Astrocyte of the spinal cord (primary cell): Measurements from ENCODE around the gene IKZF3.

ENCODE experiments used
- DNase-seq: peaks from one replicate; pipeline ENCODE4 v3.0.0; 2011; ENCODE audit warnings: low read depth, low spot score
- H3K4me3 ChIP-seq: 2 replicates; pipeline ENCODE4 v1.5.1; 2011; ENCODE audit warnings: low read depth, mild to moderate bottlenecking, low read length, moderate library complexity
- in situ Hi-C: cut with HindIII; loops from 2 replicates; pipeline ENCODE4 v1.10.0; 2017; ENCODE audit warnings: low sequenced_read_pairs
- TF ChIP-seq, protein P1 (sequence below): IDR thresholded peaks from 2 replicates; pipeline ENCODE4 v1.5.1; 2012; ENCODE audit warnings: low read depth, mild to moderate bottlenecking, low read length, inconsistent platforms

The IKZF3 gene

DNA sequence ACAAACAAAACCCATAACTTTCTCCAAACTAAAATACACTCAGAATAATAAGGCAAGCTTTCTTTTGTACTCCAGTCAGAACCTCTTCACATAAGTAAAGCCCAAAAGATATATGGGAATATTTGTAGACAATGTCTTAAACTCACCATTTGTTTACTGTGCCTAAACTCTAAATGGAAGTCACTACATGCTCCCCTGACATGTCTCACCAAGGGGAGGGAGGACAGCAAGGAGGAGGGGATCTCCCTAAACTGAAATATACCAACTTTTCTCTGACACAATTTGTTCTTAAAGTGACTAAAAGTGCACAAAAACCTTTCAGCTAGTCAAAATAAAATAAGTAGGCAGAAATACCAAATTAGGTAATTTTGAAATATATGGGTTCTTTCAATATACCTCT, 87.9 kb downstream of the IKZF3 start:
- H3K4me3 ChIP-seq, result no peak overlapping the region
- TF ChIP-seq, protein P1, sequence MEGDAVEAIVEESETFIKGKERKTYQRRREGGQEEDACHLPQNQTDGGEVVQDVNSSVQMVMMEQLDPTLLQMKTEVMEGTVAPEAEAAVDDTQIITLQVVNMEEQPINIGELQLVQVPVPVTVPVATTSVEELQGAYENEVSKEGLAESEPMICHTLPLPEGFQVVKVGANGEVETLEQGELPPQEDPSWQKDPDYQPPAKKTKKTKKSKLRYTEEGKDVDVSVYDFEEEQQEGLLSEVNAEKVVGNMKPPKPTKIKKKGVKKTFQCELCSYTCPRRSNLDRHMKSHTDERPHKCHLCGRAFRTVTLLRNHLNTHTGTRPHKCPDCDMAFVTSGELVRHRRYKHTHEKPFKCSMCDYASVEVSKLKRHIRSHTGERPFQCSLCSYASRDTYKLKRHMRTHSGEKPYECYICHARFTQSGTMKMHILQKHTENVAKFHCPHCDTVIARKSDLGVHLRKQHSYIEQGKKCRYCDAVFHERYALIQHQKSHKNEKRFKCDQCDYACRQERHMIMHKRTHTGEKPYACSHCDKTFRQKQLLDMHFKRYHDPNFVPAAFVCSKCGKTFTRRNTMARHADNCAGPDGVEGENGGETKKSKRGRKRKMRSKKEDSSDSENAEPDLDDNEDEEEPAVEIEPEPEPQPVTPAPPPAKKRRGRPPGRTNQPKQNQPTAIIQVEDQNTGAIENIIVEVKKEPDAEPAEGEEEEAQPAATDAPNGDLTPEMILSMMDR, result no peak
- in situ Hi-C loops, result no loop called here
- DNase-seq, result no peak

DNA sequence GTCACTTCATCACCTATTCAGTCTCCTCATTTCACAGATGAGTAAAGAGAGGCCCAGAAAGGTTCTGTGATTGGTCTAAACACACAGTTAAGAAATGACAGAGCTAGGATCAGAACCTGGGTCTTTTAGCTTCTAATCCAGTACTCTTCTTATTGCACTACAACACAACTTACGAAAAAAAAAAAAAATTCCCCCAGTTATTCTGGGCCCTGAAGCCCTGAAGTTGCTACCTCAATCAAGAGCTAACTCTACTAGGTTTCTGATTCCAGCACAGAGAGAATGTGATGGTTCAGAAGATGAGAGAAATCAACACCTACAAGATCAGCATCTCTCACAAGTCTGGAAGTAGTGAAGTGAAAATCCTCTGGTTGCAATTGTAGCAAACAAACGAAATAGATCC, 89.1 kb downstream of the IKZF3 start:
- in situ Hi-C loops, result no loop called here
- no peak for DNase-seq
- H3K4me3 ChIP-seq, result no peak overlapping the region
- TF ChIP-seq, protein P1, result no peak

DNA sequence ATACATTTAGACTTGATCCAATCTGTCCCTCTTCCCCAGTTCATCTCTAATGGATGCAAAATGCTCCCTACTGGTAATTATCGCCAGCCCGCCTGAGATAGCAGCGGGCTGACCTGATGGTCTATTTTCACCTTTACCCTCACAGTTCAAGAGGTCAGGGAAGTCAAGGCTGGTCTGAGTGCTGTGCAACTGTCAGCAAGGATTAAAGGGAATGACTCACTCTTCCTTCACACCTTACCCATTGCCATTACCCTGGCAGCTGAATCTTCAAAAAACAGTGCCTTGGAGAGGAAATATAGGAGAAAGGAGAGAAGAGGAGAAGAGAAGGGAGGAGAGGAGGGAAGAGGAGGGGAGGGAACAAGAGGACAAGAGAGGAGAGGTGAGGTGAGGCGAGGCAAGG, 90.1 kb downstream of the IKZF3 start:
- no peak for DNase-seq
- TF ChIP-seq, protein P1, result no peak
- in situ Hi-C loops, result no loop called here
- H3K4me3 ChIP-seq, result no peak overlapping the region

DNA sequence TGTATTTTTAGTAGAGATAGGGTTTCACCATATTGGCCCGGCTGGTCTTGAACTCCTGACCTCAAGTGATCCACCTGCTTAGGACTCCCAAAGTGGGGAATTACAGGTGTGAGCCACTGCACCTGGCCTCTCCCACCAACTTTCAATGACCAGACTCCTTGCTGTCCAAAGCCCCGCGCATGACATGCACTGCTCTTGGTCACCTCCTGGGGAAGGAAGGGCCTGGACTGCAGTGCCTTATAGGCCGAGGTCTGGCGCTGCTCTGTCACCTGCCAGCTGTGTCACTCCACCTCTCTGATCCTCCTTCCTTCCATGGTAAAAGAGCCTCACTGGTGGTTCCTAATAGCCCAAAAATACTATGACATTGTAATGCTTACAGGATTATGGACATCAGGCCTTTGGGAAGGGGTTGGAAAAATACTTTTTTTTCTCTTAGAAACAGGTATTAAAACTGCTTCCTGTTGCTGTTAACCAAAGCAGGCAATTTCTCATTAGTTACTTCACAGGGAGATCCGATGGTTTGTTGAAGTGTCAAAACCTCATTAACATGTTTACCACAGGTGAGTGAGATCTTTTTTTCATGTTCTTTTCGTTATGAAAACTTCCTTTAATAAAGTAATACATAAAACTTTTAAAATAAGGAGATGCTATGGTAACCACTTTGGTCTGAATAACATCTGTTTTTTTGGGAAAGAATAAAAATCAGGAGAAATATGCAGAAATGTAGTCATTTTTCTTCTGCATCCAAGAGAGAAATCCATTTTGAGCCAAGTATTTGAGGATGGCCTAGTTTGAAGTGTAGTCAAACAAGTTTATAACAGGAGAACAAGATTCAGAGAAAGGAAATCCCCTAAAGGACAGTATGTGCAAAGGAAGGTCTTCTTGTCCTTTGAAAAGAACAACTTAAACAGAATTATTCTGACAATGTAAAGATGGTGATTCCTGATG, 90.9 kb downstream of the IKZF3 start:
- TF ChIP-seq, protein P1, result no peak
- no peak overlapping the region for H3K4me3 ChIP-seq
- no peak for DNase-seq
- in situ Hi-C loops, result no loop called here

DNA sequence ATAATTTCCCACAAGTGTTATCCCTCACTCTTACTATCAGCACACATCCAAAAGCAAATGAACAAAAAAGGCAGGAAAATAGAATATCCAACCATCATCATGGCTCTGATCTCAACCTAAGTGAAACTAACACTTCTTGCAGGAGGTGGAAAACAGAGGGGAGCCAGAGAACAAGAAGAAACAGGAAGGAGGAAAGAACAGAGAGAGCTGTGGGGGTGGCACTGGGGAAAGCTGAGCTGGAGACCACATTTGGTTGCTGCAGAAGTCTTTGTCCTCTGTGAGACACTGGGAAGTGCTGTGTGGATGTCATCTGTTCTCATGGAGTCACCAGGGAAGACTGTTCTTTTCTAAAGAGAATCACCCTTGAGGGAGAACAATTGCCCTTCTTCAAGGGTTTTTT, 91.7 kb downstream of the IKZF3 start:
- no peak for DNase-seq
- H3K4me3 ChIP-seq, result no peak overlapping the region
- TF ChIP-seq, protein P1, result no peak
- in situ Hi-C loops, result no loop called here

DNA sequence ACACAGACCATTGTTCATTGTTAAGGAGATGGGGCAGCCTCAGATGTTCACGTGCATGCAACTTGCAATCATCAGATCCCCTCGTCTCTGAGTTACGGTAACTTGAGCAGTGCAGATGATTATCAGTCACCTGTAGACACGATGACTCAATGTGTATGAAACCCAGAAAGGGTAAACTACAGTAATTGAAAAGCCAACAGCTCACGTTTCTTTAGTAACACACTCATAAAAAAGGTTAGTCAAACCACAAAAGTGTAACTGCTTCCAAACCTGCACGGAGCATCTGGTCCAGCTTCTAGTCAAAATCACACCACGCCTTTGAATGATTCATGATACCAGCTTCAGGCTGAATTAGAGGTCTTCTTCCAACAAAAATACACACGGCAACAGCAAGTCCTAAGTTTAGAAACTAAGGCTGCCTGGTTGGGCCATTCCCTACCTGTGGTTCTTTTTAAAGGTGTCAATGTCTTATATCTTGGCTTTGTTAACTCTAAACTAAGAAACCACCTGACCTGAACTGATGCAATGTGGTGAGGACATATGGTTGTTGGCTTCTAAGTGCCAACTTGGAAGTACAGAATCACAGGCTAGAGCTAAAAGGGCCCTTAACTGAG, 94.0 kb downstream of the IKZF3 start:
- no peak overlapping the region for H3K4me3 ChIP-seq

More for the DNA sequence above, 94.0 kb downstream of the IKZF3 start:
- peak; percentile 32 for DNase-seq
- TF ChIP-seq, protein P1, result no peak
- in situ Hi-C loops, result no loop called here
